Nephron progenitor cell (in vitro differentiated cells): ENCODE data around the gene MAPKAP1.

Experiments
- DNase-seq: peaks from one replicate; pipeline ENCODE4 v3.0.0; 2021
- H3K27ac Mint-ChIP-seq: 2 replicates; pipeline ENCODE4 v1.8.0; 2021; ENCODE audit warnings: mild to moderate bottlenecking, moderate library complexity, mixed read lengths
- H3K27me3 Mint-ChIP-seq: 2 replicates; pipeline ENCODE4 v1.8.0; 2021; ENCODE audit warnings: mild to moderate bottlenecking, low read depth, mixed read lengths; ENCODE audit not compliant: poor library complexity
- H3K36me3 Mint-ChIP-seq: 2 replicates; pipeline ENCODE4 v1.8.0; 2021; ENCODE audit warnings: low read depth, mixed read lengths
- H3K4me1 Mint-ChIP-seq: 2 replicates; pipeline ENCODE4 v1.8.0; 2021; ENCODE audit warnings: mixed read lengths
- H3K4me3 Mint-ChIP-seq: 2 replicates; pipeline ENCODE4 v1.8.0; 2021; ENCODE audit warnings: mild to moderate bottlenecking, moderate library complexity, mixed read lengths
- H3K9me3 Mint-ChIP-seq: 2 replicates; pipeline ENCODE4 v1.8.0; 2021; ENCODE audit warnings: mild to moderate bottlenecking, moderate library complexity, mixed read lengths
- CTCF ChIP-seq: fragments of 200-600 bp; sonication (generic); IDR thresholded peaks from 2 replicates; pipeline ENCODE4 v1.5.0; 2021; ENCODE audit warnings: antibody characterized with exemption

The MAPKAP1 gene

GRCh38 chr9:125534971-125535701 is 171.9 kb downstream of the MAPKAP1 start:
- no peak for TF ChIP-seq CTCF
- no peak overlapping the region for H3K27ac Mint-ChIP-seq
- no peaks in the 10 kb centered on the region for H3K4me1 Mint-ChIP-seq
- no peak for DNase-seq
- H3K4me3 Mint-ChIP-seq: no peak overlapping the region
- H3K36me3 Mint-ChIP-seq: peaks cover 6% of the 10 kb centered on the region
- H3K27me3 Mint-ChIP-seq: no peaks in the 10 kb centered on the region
- no peaks in the 10 kb centered on the region for H3K9me3 Mint-ChIP-seq

GRCh38 chr9:125532812-125533594 is 174.0 kb downstream of the MAPKAP1 start:
- no peak overlapping the region for H3K4me3 Mint-ChIP-seq
- no peaks in the 10 kb centered on the region for H3K4me1 Mint-ChIP-seq
- no peaks in the 10 kb centered on the region for H3K27me3 Mint-ChIP-seq
- H3K27ac Mint-ChIP-seq: no peak overlapping the region
- no peak for TF ChIP-seq CTCF
- DNase-seq: no peak
- no peaks in the 10 kb centered on the region for H3K9me3 Mint-ChIP-seq
- peaks cover 4% of the 10 kb centered on the region for H3K36me3 Mint-ChIP-seq

GRCh38 chr9:125532412-125532811 is 174.6 kb downstream of the MAPKAP1 start:
- Mint-ChIP-seq H3K36me3 (peaks cover 4% of the 10 kb centered on the region), H3K4me1 (no peaks in the 10 kb centered on the region), H3K4me3 (no peak overlapping the region), H3K9me3 (no peaks in the 10 kb centered on the region), H3K27ac (peak overlapping the region; percentile 52), H3K27me3 (no peaks in the 10 kb centered on the region)
- no peak for DNase-seq
- no peak for TF ChIP-seq CTCF

- H3K27me3 Mint-ChIP-seq: no peaks in the 10 kb centered on the region
- H3K4me3 Mint-ChIP-seq: no peak overlapping the region
- peaks cover 3% of the 10 kb centered on the region for H3K4me1 Mint-ChIP-seq
- H3K36me3 Mint-ChIP-seq: peaks cover 8% of the 10 kb centered on the region
- DNase-seq: no peak
- no peaks in the 10 kb centered on the region for H3K9me3 Mint-ChIP-seq
- TF ChIP-seq CTCF: no peak
- H3K27ac Mint-ChIP-seq: no peak overlapping the region
These were observed 177.2 kb downstream of the MAPKAP1 start for GRCh38 chr9:125529589-125530515.

GRCh38 chr9:125529107-125529506 is 177.9 kb downstream of the MAPKAP1 start:
- Mint-ChIP-seq H3K36me3 (peaks cover 9% of the 10 kb centered on the region), H3K4me1 (peaks cover 8% of the 10 kb centered on the region), H3K27me3 (no peaks in the 10 kb centered on the region), H3K4me3 (no peak overlapping the region), H3K27ac (no peak overlapping the region), H3K9me3 (no peaks in the 10 kb centered on the region)
- TF ChIP-seq CTCF: no peak
- DNase-seq: no peak
